ENCODE data around the gene CADPS2.
A peak's percentile ranks its signal among the peaks of the same experiment; 100 is the strongest.

The CADPS2 gene

GRCh38 chr7:122316467-122317388 is 569.5 kb downstream of the CADPS2 start:
- H3K36me3 ChIP-seq (ENCODE audit: control insufficient read depth, insufficient read depth, low read length), result no peaks in the 10 kb centered on the region
- peaks cover 7% of the 10 kb centered on the region for H3K4me1 ChIP-seq (ENCODE audit: control insufficient read depth, insufficient read depth, low read length, poor library complexity, severe bottlenecking)
- peak overlapping the region; percentile 10 for H3K4me3 ChIP-seq (ENCODE audit: extremely low read depth, insufficient read depth, low read length, poor library complexity, severe bottlenecking)
- H3K27ac ChIP-seq (ENCODE audit: low read depth, low read length, severe bottlenecking), result no peak overlapping the region
- H3K9me3 ChIP-seq (ENCODE audit: control insufficient read depth, low read length), result no peaks in the 10 kb centered on the region
- 2% methylated on average over 41 to 53 of the region's 71 CpGs for WGBS, 2 experiments (ENCODE audit: insufficient coverage in 2 of 2)

- Histone ChIP-seq H3K4me1 (ENCODE audit: control insufficient read depth, insufficient read depth, low read length, poor library complexity, severe bottlenecking) (peaks cover 7% of the 10 kb centered on the region), H3K4me3 (ENCODE audit: extremely low read depth, insufficient read depth, low read length, poor library complexity, severe bottlenecking) (no peak overlapping the region)
- WGBS, 2 experiments (ENCODE audit: insufficient coverage in 2 of 2), result 7 to 8% methylated on average over 18 to 22 of the region's 25 CpGs
Observed at GRCh38 chr7:122315507-122316466, 570.5 kb downstream of the CADPS2 start.

DNA sequence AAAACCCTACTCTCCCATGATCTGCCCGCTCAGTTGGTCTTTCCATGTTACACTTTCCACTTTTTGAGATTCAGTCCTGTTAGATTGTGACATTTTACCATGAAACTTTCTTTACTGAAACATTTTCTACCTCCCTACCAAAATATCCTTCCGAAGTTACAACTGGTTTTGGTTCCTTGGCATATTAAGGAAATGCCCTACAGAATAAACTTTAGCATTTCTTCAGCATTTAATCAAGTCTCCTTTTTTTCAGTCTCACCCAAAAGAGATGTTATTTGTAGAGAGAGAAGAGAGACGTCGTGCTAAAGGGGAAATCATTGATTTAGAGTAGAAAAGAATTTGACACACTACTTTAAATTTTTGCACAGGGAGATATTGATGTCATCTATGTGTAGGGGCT is 572.0 kb downstream of the CADPS2 start:
- H3K9me3 ChIP-seq (ENCODE audit: control insufficient read depth, low read length), result no peaks in the 10 kb centered on the region
- no peak overlapping the region for H3K27ac ChIP-seq (ENCODE audit: low read depth, low read length, severe bottlenecking)
- H3K4me3 ChIP-seq (ENCODE audit: extremely low read depth, insufficient read depth, low read length, poor library complexity, severe bottlenecking), result no peak overlapping the region
- H3K36me3 ChIP-seq (ENCODE audit: control insufficient read depth, insufficient read depth, low read length), result no peaks in the 10 kb centered on the region
- 71 to 80% methylated on average over 1 of the region's 4 CpGs for WGBS, 2 experiments (ENCODE audit: insufficient coverage in 2 of 2)
- peaks cover 11% of the 10 kb centered on the region for H3K4me1 ChIP-seq (ENCODE audit: control insufficient read depth, insufficient read depth, low read length, poor library complexity, severe bottlenecking)

More at GRCh38 chr7:122315507-122316466, 570.5 kb downstream of the CADPS2 start:
- no peak overlapping the region for H3K27ac ChIP-seq (ENCODE audit: low read depth, low read length, severe bottlenecking)
- no peaks in the 10 kb centered on the region for H3K9me3 ChIP-seq (ENCODE audit: control insufficient read depth, low read length)
- H3K36me3 ChIP-seq (ENCODE audit: control insufficient read depth, insufficient read depth, low read length), result no peaks in the 10 kb centered on the region

- H3K4me3 ChIP-seq (ENCODE audit: extremely low read depth, insufficient read depth, low read length, poor library complexity, severe bottlenecking), result no peak overlapping the region
- WGBS, 2 experiments (ENCODE audit: insufficient coverage in 2 of 2), result 64% methylated on average over 2 of the region's 3 CpGs; no CpG with 5 or more reads in 1 of the 2 experiments
- no peak overlapping the region for H3K27ac ChIP-seq (ENCODE audit: low read depth, low read length, severe bottlenecking)
- peaks cover 11% of the 10 kb centered on the region for H3K4me1 ChIP-seq (ENCODE audit: control insufficient read depth, insufficient read depth, low read length, poor library complexity, severe bottlenecking)
- no peaks in the 10 kb centered on the region for H3K9me3 ChIP-seq (ENCODE audit: control insufficient read depth, low read length)
- no peaks in the 10 kb centered on the region for H3K36me3 ChIP-seq (ENCODE audit: control insufficient read depth, insufficient read depth, low read length)
Observed at GRCh38 chr7:122312789-122313188, 573.5 kb downstream of the CADPS2 start.

- H3K27ac ChIP-seq (ENCODE audit: low read depth, low read length, severe bottlenecking), result no peak overlapping the region
- 0 to 1% methylated on average over 17 to 24 of the region's 34 CpGs for WGBS, 2 experiments (ENCODE audit: insufficient coverage in 2 of 2)
- H3K4me1 ChIP-seq (ENCODE audit: control insufficient read depth, insufficient read depth, low read length, poor library complexity, severe bottlenecking), result peaks cover 16% of the 10 kb centered on the region
- no peaks in the 10 kb centered on the region for H3K36me3 ChIP-seq (ENCODE audit: control insufficient read depth, insufficient read depth, low read length)
- no peaks in the 10 kb centered on the region for H3K9me3 ChIP-seq (ENCODE audit: control insufficient read depth, low read length)
- no peak overlapping the region for H3K4me3 ChIP-seq (ENCODE audit: extremely low read depth, insufficient read depth, low read length, poor library complexity, severe bottlenecking)
Observed at GRCh38 chr7:122311734-122312450, 574.4 kb downstream of the CADPS2 start.

DNA sequence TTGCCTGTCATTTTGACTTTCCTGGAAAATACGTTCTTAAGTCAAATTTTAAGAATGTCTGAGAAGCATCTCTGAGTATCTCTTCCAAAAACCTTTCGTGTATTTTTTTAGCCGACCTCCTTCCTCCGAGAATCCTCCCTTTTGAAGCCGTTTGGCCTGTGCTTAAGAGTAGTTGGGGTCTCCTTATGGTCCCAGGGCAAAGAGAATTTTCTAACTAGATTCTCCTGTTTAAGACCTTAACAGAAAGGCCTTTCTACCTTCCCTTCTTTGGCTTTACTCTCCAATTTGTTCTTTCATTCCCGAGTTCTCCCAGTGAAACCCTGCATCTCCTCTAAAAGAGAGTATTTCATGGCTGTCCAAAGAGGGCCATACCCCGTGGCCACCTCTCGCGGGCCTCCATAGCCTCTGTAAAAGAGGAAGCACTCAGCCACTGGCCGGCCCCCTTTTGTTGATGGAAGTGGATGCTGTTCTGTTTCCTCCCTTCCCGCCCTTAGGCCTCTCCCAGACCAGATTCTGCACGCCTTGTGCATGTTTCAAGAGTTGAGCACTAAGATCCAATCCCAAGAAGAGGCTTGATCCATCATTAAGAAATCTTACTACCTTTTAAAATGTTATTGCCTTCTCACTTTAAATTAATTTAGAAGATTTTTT is 575.1 kb downstream of the CADPS2 start:
- Histone ChIP-seq H3K27ac (ENCODE audit: low read depth, low read length, severe bottlenecking) (no peak overlapping the region), H3K4me1 (ENCODE audit: control insufficient read depth, insufficient read depth, low read length, poor library complexity, severe bottlenecking) (peaks cover 10% of the 10 kb centered on the region), H3K36me3 (ENCODE audit: control insufficient read depth, insufficient read depth, low read length) (no peaks in the 10 kb centered on the region), H3K9me3 (ENCODE audit: control insufficient read depth, low read length) (no peaks in the 10 kb centered on the region), H3K4me3 (ENCODE audit: extremely low read depth, insufficient read depth, low read length, poor library complexity, severe bottlenecking) (no peak overlapping the region)
- WGBS, 2 experiments (ENCODE audit: insufficient coverage in 2 of 2), result 7 to 8% methylated on average over 2 to 3 of the region's 12 CpGs

- peak overlapping the region; percentile 22 for H3K4me3 ChIP-seq (ENCODE audit: extremely low read depth, insufficient read depth, low read length, poor library complexity, severe bottlenecking)
- no peaks in the 10 kb centered on the region for H3K9me3 ChIP-seq (ENCODE audit: control insufficient read depth, low read length)
- peaks cover 12% of the 10 kb centered on the region for H3K4me1 ChIP-seq (ENCODE audit: control insufficient read depth, insufficient read depth, low read length, poor library complexity, severe bottlenecking)
- no peak overlapping the region for H3K27ac ChIP-seq (ENCODE audit: low read depth, low read length, severe bottlenecking)
- WGBS, 2 experiments (ENCODE audit: insufficient coverage in 2 of 2), result 1% methylated on average over 49 to 51 of the region's 61 CpGs
- H3K36me3 ChIP-seq (ENCODE audit: control insufficient read depth, insufficient read depth, low read length), result no peaks in the 10 kb centered on the region
Observed at GRCh38 chr7:122310119-122311021, 575.9 kb downstream of the CADPS2 start.

GRCh38 chr7:122309421-122309820 is 576.8 kb downstream of the CADPS2 start:
- WGBS, 2 experiments (ENCODE audit: insufficient coverage in 2 of 2), result 0 to 14% methylated on average over 1 of the region's 3 CpGs
- peaks cover 12% of the 10 kb centered on the region for H3K4me1 ChIP-seq (ENCODE audit: control insufficient read depth, insufficient read depth, low read length, poor library complexity, severe bottlenecking)
- H3K4me3 ChIP-seq (ENCODE audit: extremely low read depth, insufficient read depth, low read length, poor library complexity, severe bottlenecking), result no peak overlapping the region
- no peaks in the 10 kb centered on the region for H3K9me3 ChIP-seq (ENCODE audit: control insufficient read depth, low read length)
- H3K27ac ChIP-seq (ENCODE audit: low read depth, low read length, severe bottlenecking), result no peak overlapping the region
- no peaks in the 10 kb centered on the region for H3K36me3 ChIP-seq (ENCODE audit: control insufficient read depth, insufficient read depth, low read length)

- H3K27ac ChIP-seq (ENCODE audit: low read depth, low read length, severe bottlenecking), result no peak overlapping the region
- peaks cover 12% of the 10 kb centered on the region for H3K4me1 ChIP-seq (ENCODE audit: control insufficient read depth, insufficient read depth, low read length, poor library complexity, severe bottlenecking)
- H3K36me3 ChIP-seq (ENCODE audit: control insufficient read depth, insufficient read depth, low read length), result no peaks in the 10 kb centered on the region
- no peaks in the 10 kb centered on the region for H3K9me3 ChIP-seq (ENCODE audit: control insufficient read depth, low read length)
- H3K4me3 ChIP-seq (ENCODE audit: extremely low read depth, insufficient read depth, low read length, poor library complexity, severe bottlenecking), result no peak overlapping the region
- 2 to 3% methylated on average over 10 to 11 of the region's 13 CpGs for WGBS, 2 experiments (ENCODE audit: insufficient coverage in 2 of 2)
Observed at GRCh38 chr7:122307228-122307621, 579.0 kb downstream of the CADPS2 start.
